ENCODE results near the gene CD320.
"Not testable (repeated sequence)": the region's sequence is repeated elsewhere in the genome, so short reads cannot be mapped to it uniquely, and the experiment has no call there.

Gene CD320

GRCh38 chr19:8332976-8333766 is 25.0 kb upstream of the CD320 start:
- no peak for DNase-seq

- DNase-seq: no peak
Observed at GRCh38 chr19:8331263-8331845, 23.2 kb upstream of the CD320 start.

GRCh38 chr19:8329996-8330395 is 21.8 kb upstream of the CD320 start:
- DNase-seq: no peak

- DNase-seq: no peak
Observed at GRCh38 chr19:8325454-8325853, 17.3 kb upstream of the CD320 start.

- no peak for DNase-seq
Observed at GRCh38 chr19:8324186-8325050, 16.3 kb upstream of the CD320 start.

- no peak for DNase-seq
Observed at GRCh38 chr19:8323781-8324185, 15.6 kb upstream of the CD320 start.

GRCh38 chr19:8322638-8322997 is 14.5 kb upstream of the CD320 start:
- no peak for DNase-seq

GRCh38 chr19:8321986-8322637 is 14.0 kb upstream of the CD320 start:
- no peak for DNase-seq

GRCh38 chr19:8321067-8321985 is 13.2 kb upstream of the CD320 start, which contains the start of the genes NDUFA7 and RPS28:
NDUFA7 (minus strand) TSS chr19:8321375; CDS start chr19:8321358, 17 bp downstream.
RPS28 (plus strand) TSS chr19:8321496; CDS start chr19:8321531, 35 bp downstream.
- peak; percentile 97 for DNase-seq

- DNase-seq: no peak
Observed at GRCh38 chr19:8320564-8321066, 12.5 kb upstream of the CD320 start.

GRCh38 chr19:8319807-8320520 is 11.8 kb upstream of the CD320 start:
- DNase-seq: no peak

- DNase-seq: not testable (repeated sequence)
Observed at GRCh38 chr19:8318835-8319234, 10.7 kb upstream of the CD320 start.

- no peak for DNase-seq
Observed at GRCh38 chr19:8316351-8317125, 8.4 kb upstream of the CD320 start.

GRCh38 chr19:8314981-8315640 is 7.0 kb upstream of the CD320 start:
- DNase-seq: not testable (repeated sequence)

- peak; percentile 41 for DNase-seq
Observed at GRCh38 chr19:8311461-8312260, 3.5 kb upstream of the CD320 start.

- peak; percentile 26 for DNase-seq
Observed at GRCh38 chr19:8310342-8311055, 2.3 kb upstream of the CD320 start.

- DNase-seq: no peak
Observed at GRCh38 chr19:8308891-8309291, 733 bp upstream of the CD320 start.

GRCh38 chr19:8307400-8307964 is 676 bp downstream of the CD320 start:
- DNase-seq: no peak
